Rectal smooth muscle tissue (tissue), 1 donor: ENCODE data around the gene SPATA46.
"Not testable (repeated sequence)": the region's sequence is repeated elsewhere in the genome, so short reads cannot be mapped to it uniquely, and the experiment has no call there.

Experiments
- H3K27ac ChIP-seq: one replicate; pipeline ENCODE4 v1.7.0; 2013; ENCODE audit warnings: low read depth, low read length, inconsistent platforms
- H3K27me3 ChIP-seq: one replicate; pipeline ENCODE4 v1.7.0; 2013; ENCODE audit warnings: low read length; ENCODE audit not compliant: control insufficient read depth, insufficient read depth
- H3K36me3 ChIP-seq: one replicate; pipeline ENCODE4 v1.7.0; 2013; ENCODE audit warnings: low read length; ENCODE audit not compliant: control insufficient read depth, insufficient read depth
- H3K4me1 ChIP-seq: one replicate; pipeline ENCODE4 v1.7.0; 2013; ENCODE audit warnings: low read length; ENCODE audit not compliant: control insufficient read depth, insufficient read depth
- H3K4me3 ChIP-seq: one replicate; pipeline ENCODE4 v1.7.0; 2013; ENCODE audit warnings: low read length
- H3K9ac ChIP-seq: one replicate; pipeline ENCODE4 v1.7.0; 2013; ENCODE audit warnings: low read length

Gene SPATA46

GRCh38 chr1:162357681-162358266 lies 18.9 kb downstream of the SPATA46 start:
- H3K27ac ChIP-seq = no peak overlapping the region
- no peak overlapping the region for H3K4me3 ChIP-seq
- no peaks in the 10 kb centered on the region for H3K36me3 ChIP-seq
- no peak overlapping the region for H3K9ac ChIP-seq
- H3K27me3 ChIP-seq = no peaks in the 10 kb centered on the region
- no peaks in the 10 kb centered on the region for H3K4me1 ChIP-seq

- H3K27ac ChIP-seq = no peak overlapping the region
- H3K9ac ChIP-seq = no peak overlapping the region
- H3K36me3 ChIP-seq = no peaks in the 10 kb centered on the region
- H3K4me1 ChIP-seq = no peaks in the 10 kb centered on the region
- H3K4me3 ChIP-seq = no peak overlapping the region
- H3K27me3 ChIP-seq = no peaks in the 10 kb centered on the region
Observed at GRCh38 chr1:162353702-162354101, 23.0 kb downstream of the SPATA46 start.

GRCh38 chr1:162353078-162353477 lies 23.6 kb downstream of the SPATA46 start:
- no peak overlapping the region for H3K4me3 ChIP-seq
- H3K27ac ChIP-seq = no peak overlapping the region
- H3K9ac ChIP-seq = no peak overlapping the region
- H3K36me3 ChIP-seq = no peaks in the 10 kb centered on the region
- no peaks in the 10 kb centered on the region for H3K27me3 ChIP-seq
- no peaks in the 10 kb centered on the region for H3K4me1 ChIP-seq

GRCh38 chr1:162351874-162352273 lies 24.8 kb downstream of the SPATA46 start:
- not testable (repeated sequence) for H3K4me1 ChIP-seq, H3K36me3 ChIP-seq, H3K27me3 ChIP-seq, H3K27ac ChIP-seq, H3K9ac ChIP-seq, H3K4me3 ChIP-seq

DNA sequence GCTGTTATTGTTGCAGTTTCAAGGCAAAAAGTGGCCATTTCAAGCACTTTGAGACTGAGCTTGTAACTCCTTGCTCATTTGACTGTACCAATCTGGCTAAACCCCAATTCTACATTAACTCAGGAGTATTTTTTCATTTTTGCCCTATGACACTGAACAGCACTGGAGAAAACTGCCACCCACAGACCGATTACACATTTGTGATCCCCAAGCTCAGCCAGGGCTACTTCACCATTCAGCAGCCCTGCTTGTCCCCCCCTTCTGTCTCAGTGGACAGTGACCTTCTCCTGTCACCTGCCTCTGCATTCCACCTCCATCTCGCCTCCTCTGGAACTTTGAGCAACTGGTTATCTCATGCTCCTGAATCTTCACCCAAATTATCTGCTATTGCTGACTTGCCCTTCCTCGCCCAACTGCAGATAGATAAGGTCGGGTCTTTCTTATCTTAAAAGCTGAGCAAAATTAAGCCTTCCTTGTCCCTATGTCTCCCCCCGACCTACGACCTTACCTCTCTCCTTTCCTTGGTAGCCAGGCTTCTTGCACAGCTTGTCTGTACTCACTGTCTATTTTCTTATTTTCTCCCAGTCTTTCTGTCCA lies 25.3 kb downstream of the SPATA46 start:
- no peak overlapping the region for H3K27ac ChIP-seq
- H3K36me3 ChIP-seq = no peaks in the 10 kb centered on the region
- no peak overlapping the region for H3K9ac ChIP-seq
- no peak overlapping the region for H3K4me3 ChIP-seq
- H3K4me1 ChIP-seq = no peaks in the 10 kb centered on the region
- no peaks in the 10 kb centered on the region for H3K27me3 ChIP-seq

DNA sequence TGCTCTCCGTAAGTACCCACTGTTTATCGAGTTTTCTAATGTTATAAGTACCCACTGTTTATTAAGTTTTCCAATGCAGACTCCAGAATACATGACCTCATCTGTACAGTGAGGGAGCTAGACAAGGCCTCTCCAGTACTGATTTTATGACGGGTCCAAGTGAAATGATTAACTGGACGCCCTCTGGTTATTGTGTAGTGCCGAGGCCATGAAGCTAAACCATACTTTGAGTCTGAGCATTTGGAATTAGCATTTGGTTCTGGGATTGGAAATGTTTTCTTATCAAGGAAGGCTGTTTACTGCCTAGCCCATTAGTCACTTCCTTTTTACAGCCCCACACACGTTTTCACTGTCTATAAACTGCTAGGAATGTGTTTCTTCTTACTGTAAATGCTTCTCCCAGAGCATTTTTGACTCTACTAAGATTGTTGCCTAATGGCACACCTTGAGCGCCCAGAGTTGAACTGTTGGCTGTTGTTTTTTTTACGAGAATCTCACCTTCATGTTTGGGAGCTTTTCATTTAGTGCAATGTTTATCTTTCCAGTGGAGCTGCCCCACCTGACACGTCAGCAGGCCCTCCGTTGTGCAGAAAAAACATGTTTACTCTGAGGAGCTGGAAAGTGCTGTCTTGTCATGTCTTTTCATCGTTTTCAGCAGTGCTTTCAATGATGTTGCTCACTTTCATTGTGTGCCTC lies 26.9 kb downstream of the SPATA46 start:
- Histone ChIP-seq H3K4me1 (no peaks in the 10 kb centered on the region), H3K27ac (no peak overlapping the region), H3K27me3 (no peaks in the 10 kb centered on the region), H3K9ac (no peak overlapping the region), H3K36me3 (no peaks in the 10 kb centered on the region), H3K4me3 (no peak overlapping the region)

DNA sequence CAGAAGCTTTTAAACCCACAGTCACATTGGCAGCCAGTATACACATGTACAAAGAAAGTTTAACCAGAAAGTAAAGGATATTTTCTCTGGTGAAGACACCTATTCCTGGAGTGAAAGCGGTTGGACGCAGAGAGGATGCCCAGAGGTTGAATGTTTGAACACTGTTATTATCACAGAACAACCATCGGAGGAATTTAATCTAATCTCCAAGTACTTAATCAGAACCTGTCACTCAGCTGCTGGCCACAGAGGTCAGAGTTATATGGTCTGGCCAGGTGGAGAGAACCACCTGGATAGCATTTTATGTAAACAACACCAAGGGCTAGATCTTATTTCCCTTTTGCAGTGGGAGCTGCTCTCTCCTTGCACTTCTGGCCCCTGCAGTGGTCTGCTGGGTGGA lies 29.4 kb downstream of the SPATA46 start:
- Histone ChIP-seq H3K9ac (no peak overlapping the region), H3K27ac (no peak overlapping the region), H3K27me3 (no peaks in the 10 kb centered on the region), H3K36me3 (no peaks in the 10 kb centered on the region), H3K4me3 (no peak overlapping the region), H3K4me1 (no peaks in the 10 kb centered on the region)

GRCh38 chr1:162343470-162343869 lies 33.2 kb downstream of the SPATA46 start:
- no peaks in the 10 kb centered on the region for H3K27me3 ChIP-seq
- no peak overlapping the region for H3K9ac ChIP-seq
- H3K4me1 ChIP-seq = no peaks in the 10 kb centered on the region
- H3K27ac ChIP-seq = no peak overlapping the region
- no peak overlapping the region for H3K4me3 ChIP-seq
- H3K36me3 ChIP-seq = no peaks in the 10 kb centered on the region

DNA sequence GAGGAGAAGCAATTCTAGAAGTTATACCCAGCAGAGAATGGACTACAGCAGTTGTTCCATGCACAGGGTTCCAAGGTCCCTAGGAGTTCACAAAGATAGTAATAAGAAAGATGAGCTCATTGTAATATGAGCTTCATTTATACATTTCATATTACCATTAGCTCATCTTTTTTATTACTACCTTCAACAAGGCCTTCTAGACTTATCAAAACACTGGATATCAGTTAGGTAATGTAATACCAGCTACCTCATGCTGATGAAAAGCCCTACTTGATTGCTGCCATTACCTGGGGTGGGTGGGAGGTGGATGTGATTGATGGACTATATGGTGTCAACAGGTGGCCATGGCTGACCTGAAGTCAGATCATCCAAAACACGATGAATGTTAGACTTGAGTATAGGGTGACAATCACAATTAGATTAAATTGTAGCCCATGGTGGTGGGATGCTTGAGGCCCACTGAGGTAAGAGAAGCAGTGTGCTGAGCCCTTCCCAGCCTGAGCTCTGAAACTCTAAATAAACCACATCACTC lies 34.1 kb downstream of the SPATA46 start:
- H3K27ac ChIP-seq = no peak overlapping the region
- H3K4me3 ChIP-seq = no peak overlapping the region
- H3K36me3 ChIP-seq = no peaks in the 10 kb centered on the region
- no peak overlapping the region for H3K9ac ChIP-seq
- H3K4me1 ChIP-seq = no peaks in the 10 kb centered on the region
- H3K27me3 ChIP-seq = no peaks in the 10 kb centered on the region

DNA sequence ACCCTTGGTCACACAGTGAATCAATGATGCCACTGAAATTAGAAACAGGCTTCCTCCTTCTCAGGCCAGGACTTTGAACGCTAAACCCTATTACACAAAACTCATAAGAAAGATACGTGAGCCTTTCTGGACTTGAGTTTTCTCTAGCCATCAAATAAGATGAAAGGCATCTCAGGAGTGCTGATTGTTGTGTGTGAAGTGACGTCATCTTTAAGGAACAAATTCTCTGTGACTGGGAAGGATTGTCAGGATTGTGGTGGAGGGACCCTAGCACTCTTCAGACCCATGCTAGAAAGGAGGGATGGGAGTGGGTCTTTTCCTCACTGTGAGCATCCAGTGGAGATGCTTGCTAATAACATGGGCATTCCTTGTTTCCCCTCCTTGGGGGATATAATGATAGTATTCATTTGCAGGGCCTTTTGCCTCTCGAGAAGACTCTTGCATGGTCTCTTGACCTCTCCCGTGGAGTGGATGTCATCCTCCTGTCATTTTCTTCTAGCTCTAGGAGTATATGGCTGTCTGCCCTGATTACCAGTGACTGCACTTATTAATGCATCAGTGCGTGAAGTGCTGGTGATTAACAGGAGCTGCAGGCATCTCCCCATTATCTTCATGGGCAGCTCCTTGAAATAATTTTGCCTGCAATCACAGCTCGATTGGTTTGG lies 39.9 kb downstream of the SPATA46 start:
- Histone ChIP-seq H3K4me1 (no peaks in the 10 kb centered on the region), H3K27ac (no peak overlapping the region), H3K27me3 (no peaks in the 10 kb centered on the region), H3K9ac (no peak overlapping the region), H3K36me3 (no peaks in the 10 kb centered on the region), H3K4me3 (no peak overlapping the region)

DNA sequence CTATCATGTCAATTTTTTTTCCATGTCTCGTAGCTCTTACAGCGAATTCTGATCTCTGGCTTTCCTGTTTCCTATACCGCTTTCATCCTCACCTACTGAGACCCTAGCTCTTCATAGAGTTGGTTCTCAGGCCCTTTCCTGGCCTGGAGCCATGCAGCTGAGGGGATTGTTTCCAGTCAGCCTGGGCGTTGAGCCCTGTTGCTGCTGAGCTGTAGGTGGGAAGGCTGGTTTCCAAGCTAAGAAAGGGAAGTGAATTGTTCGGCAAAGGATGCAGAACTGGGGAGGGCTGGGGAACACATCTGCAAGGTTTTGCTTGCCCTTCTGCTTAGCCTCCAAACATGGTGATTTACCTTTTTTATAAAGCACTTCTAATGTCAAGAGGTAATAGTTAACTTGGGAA lies 41.5 kb downstream of the SPATA46 start:
- Histone ChIP-seq H3K4me1 (no peaks in the 10 kb centered on the region), H3K4me3 (no peak overlapping the region), H3K9ac (no peak overlapping the region), H3K27me3 (no peaks in the 10 kb centered on the region), H3K36me3 (no peaks in the 10 kb centered on the region), H3K27ac (no peak overlapping the region)

GRCh38 chr1:162333991-162334390 lies 42.7 kb downstream of the SPATA46 start:
- Histone ChIP-seq H3K36me3 (no peaks in the 10 kb centered on the region), H3K27ac (no peak overlapping the region), H3K4me3 (no peak overlapping the region), H3K27me3 (no peaks in the 10 kb centered on the region), H3K4me1 (no peaks in the 10 kb centered on the region), H3K9ac (no peak overlapping the region)
